HEK293T (cell line): ENCODE measurements around the gene CFAP43.

Source experiments
- CTCF ChIA-PET: fragments of 350-600 bp; formaldehyde crosslinking; extraction: SDS; loops from one replicate; lab custom pipeline; 2021; ENCODE audit warnings: antibody characterized with exemption, inconsistent platforms; lab: Yijun Ruan, JAX
- POLR2A ChIA-PET: fragments of 350-600 bp; formaldehyde crosslinking; extraction: SDS; loops from one replicate; lab custom pipeline; 2020; ENCODE audit warnings: antibody characterized with exemption, inconsistent platforms; lab: Yijun Ruan, JAX
- DNase-seq: peaks from one replicate; pipeline ENCODE4 v3.0.0; 2012; ENCODE audit warnings: mixed read lengths; ENCODE audit errors: extremely low spot score
- ARNT ChIP-seq: fragments of 450-650 bp; IDR thresholded peaks from 2 replicates; pipeline ENCODE4 v1.6.1; 2017; ENCODE audit warnings: mild to moderate bottlenecking
- BHLHE40 ChIP-seq: fragments of 450-650 bp; IDR thresholded peaks from 2 replicates; pipeline ENCODE4 v1.6.1; 2016; ENCODE audit warnings: mild to moderate bottlenecking, moderate library complexity, borderline replicate concordance
- CTBP1 ChIP-seq: fragments of 450-650 bp; IDR thresholded peaks from 2 replicates; pipeline ENCODE4 v1.6.1; 2016; ENCODE audit warnings: borderline replicate concordance
- ELF4 ChIP-seq: fragments of 450-650 bp; IDR thresholded peaks from 2 replicates; pipeline ENCODE4 v1.6.1; 2017; ENCODE audit warnings: antibody characterized with exemption
- FOXA1 ChIP-seq: fragments of 450-650 bp; IDR thresholded peaks from 2 replicates; pipeline ENCODE4 v1.6.1; 2016; ENCODE audit warnings: mild to moderate bottlenecking
- FOXK2 ChIP-seq: fragments of 450-650 bp; IDR thresholded peaks from 2 replicates; pipeline ENCODE4 v1.6.1; 2016; ENCODE audit warnings: mild to moderate bottlenecking
- FOXM1 ChIP-seq: fragments of 450-650 bp; IDR thresholded peaks from 2 replicates; pipeline ENCODE4 v1.6.1; 2017; ENCODE audit warnings: mild to moderate bottlenecking, borderline replicate concordance
- HDGF ChIP-seq: fragments of 450-650 bp; IDR thresholded peaks from 2 replicates; pipeline ENCODE4 v1.6.1; 2017; ENCODE audit warnings: antibody characterized with exemption, borderline replicate concordance
- L3MBTL2 ChIP-seq: fragments of 450-650 bp; conservative IDR thresholded peaks from 2 replicates; pipeline ENCODE4 v1.6.1; 2016; ENCODE audit warnings: mild to moderate bottlenecking
- LEF1 ChIP-seq: fragments of 450-650 bp; IDR thresholded peaks from 2 replicates; pipeline ENCODE4 v1.6.1; 2017; ENCODE audit warnings: mild to moderate bottlenecking, borderline replicate concordance
- NFRKB ChIP-seq: fragments of 450-650 bp; IDR thresholded peaks from 2 replicates; pipeline ENCODE4 v1.6.1; 2016; ENCODE audit warnings: mild to moderate bottlenecking, moderate library complexity
- PKNOX1 ChIP-seq: fragments of 450-650 bp; IDR thresholded peaks from 2 replicates; pipeline ENCODE4 v1.6.1; 2016
- SP1 ChIP-seq: fragments of 450-650 bp; IDR thresholded peaks from 2 replicates; pipeline ENCODE4 v1.6.1; 2017
- SUZ12 ChIP-seq: fragments of 450-650 bp; IDR thresholded peaks from 2 replicates; pipeline ENCODE4 v1.6.1; 2016; ENCODE audit warnings: mild to moderate bottlenecking
- TARDBP ChIP-seq: fragments of 450-650 bp; IDR thresholded peaks from 2 replicates; pipeline ENCODE4 v1.6.1; 2016
- ZNF384 ChIP-seq: fragments of 450-650 bp; IDR thresholded peaks from 2 replicates; pipeline ENCODE4 v1.6.1; 2016

CFAP43 gene

GRCh38 chr10:104267721-104268404 is 35.7 kb upstream of the CFAP43 start:
- DNase-seq: no peak

GRCh38 chr10:104264783-104265182 is 32.6 kb upstream of the CFAP43 start:
- ChIA-PET POLR2A (no interaction called here), CTCF (no interaction called here)
- no peak for TF ChIP-seq BHLHE40
- no peak for TF ChIP-seq HDGF
- TF ChIP-seq ELF4: no peak
- DNase-seq: no peak

More at GRCh38 chr10:104267721-104268404, 35.7 kb upstream of the CFAP43 start:
- CTCF ChIA-PET: interaction anchor here (0.8 kb wide), 1 partner anchor 11 kb away, joined by 4 read pairs; no protein-coding TSS in a partner anchor
- POLR2A ChIA-PET: no interaction called here
- TF ChIP-seq LEF1 (no peak), TARDBP (no peak), FOXA1 (no peak), FOXK2 (no peak), CTBP1 (no peak), SUZ12 (no peak), L3MBTL2 (no peak), PKNOX1 (no peak), ELF4 (no peak), ZNF384 (no peak), NFRKB (no peak), BHLHE40 (no peak), ARNT (no peak), SP1 (no peak), HDGF (no peak)

- POLR2A ChIA-PET: no interaction called here
- TF ChIP-seq BHLHE40 (no peak), TARDBP (no peak), LEF1 (no peak), FOXA1 (no peak), SP1 (no peak), ZNF384 (no peak), FOXM1 (no peak), ARNT (no peak), L3MBTL2 (no peak), SUZ12 (no peak), PKNOX1 (no peak)
- DNase-seq: no peak
- CTCF ChIA-PET: interaction anchor here (0.6 to 1.5 kb wide), 3 partner anchors 12 to 30 kb away, joined by 3 to 4 read pairs (median 4); no protein-coding TSS in a partner anchor
Measured at GRCh38 chr10:104262055-104262454, 29.9 kb upstream of the CFAP43 start.

GRCh38 chr10:104260775-104261115 is 28.6 kb upstream of the CFAP43 start:
- DNase-seq: no peak
- TF ChIP-seq FOXA1 (no peak), ARNT (no peak), ELF4 (no peak), HDGF (no peak), PKNOX1 (no peak), CTBP1 (no peak), L3MBTL2 (no peak), SUZ12 (no peak), FOXK2 (no peak), FOXM1 (no peak), TARDBP (no peak), NFRKB (no peak)
- ChIA-PET POLR2A (no interaction called here), CTCF (interaction anchor here (1.5 kb wide), 1 partner anchor 14 kb away, joined by 4 read pairs; no protein-coding TSS in a partner anchor)

GRCh38 chr10:104259999-104260774 is 28.0 kb upstream of the CFAP43 start:
- CTCF ChIA-PET: interaction anchor here (1.5 kb wide), 1 partner anchor 14 kb away, joined by 4 read pairs; no protein-coding TSS in a partner anchor
- DNase-seq: no peak
- POLR2A ChIA-PET: no interaction called here
- TF ChIP-seq TARDBP (no peak), FOXA1 (no peak), ZNF384 (no peak), ELF4 (no peak), LEF1 (no peak), ARNT (no peak), HDGF (no peak), CTBP1 (no peak), SP1 (no peak), FOXM1 (no peak), SUZ12 (no peak), NFRKB (no peak), PKNOX1 (no peak)
